Measurements from ENCODE around the gene SMYD5.

- TF ChIP-seq EZH2 (IDR thresholded peaks at IDR 0.05; ENCODE audit: insufficient read depth, low read length), result no peak
- TF ChIP-seq CTCF (IDR thresholded peaks at IDR 0.05; ENCODE audit: insufficient read depth, low read depth, low read length), result no peak
Measured at GRCh38 chr2:73259276-73259675, 45.2 kb downstream of the SMYD5 start.

Measured in astrocyte (in vitro differentiated cells and primary cell).